ENCODE measurements around the gene SUPV3L1. TPM values are rescaled to one million over a fixed set of nuclear protein-coding genes. Genes with fewer than 3 reads are reported as not detected.

The SUPV3L1 gene
- total and polyA plus RNA-seq, 9 of the 15 experiments (the other 6 are each of a cell fraction or from before 2014, with no cell fraction given), result 45.2 to 156 (median 92.6) TPM

DNA sequence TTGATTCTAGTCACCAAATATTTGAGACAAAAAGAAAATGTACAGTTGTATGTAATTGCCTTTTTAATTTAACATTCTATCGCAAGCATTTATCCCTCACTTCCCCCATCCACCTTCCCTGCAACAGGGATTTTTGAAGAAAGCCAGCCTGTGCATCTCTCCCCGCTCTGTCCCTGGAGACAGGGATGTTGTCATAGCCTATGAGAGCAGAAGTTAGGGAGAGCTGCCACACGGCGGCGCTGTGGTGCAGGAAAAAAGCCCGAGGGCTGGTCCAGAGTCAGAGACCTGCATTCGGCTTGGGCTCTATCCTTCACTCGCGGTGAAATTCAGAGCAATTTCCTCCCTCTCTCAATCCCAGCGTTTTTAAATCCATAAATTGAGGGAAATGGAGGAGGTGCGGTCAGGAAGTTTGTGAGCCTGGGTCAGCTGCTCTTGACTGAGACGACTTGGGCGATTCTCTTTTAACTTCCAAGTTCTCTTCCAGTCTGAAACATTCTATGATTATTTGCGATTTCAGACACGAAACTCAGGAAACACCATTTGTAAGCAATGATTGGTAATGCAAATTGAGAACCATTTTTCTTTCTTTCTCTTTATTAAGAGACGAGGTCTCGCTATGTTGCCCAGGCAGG, 57.6 kb downstream of the SUPV3L1 start (continued):
- TF ChIP-seq REST (IDR thresholded peaks at IDR 0.05; ENCODE audit: borderline replicate concordance) (peak; percentile 96), REST (CRISPR knock-in tag; IDR thresholded peaks at IDR 0.05; ENCODE audit: low read depth) (no peak), ZNF766 (CRISPR knock-in tag; conservative IDR thresholded peaks at IDR 0.05) (no peak), CBFB (CRISPR knock-in tag; IDR thresholded peaks at IDR 0.05) (no peak), SMAD3 (CRISPR knock-in tag; conservative IDR thresholded peaks at IDR 0.05) (peak; percentile 70; the same call in 1 of the 2 replicates), LCOR (CRISPR knock-in tag; IDR thresholded peaks at IDR 0.05) (0 out of 2 replicates have a peak, but pooled peaks have one; percentile 27), ZNF316 (IDR thresholded peaks at IDR 0.05) (no peak), CC2D1A (IDR thresholded peaks at IDR 0.05) (peak; percentile 90), ZFP36 (IDR thresholded peaks at IDR 0.05; ENCODE audit: low read depth, low read length, partially characterized antibody) (peak; percentile 38), MYNN (IDR thresholded peaks at IDR 0.05) (peak; percentile 65; the same call in 1 of the 2 replicates), MYNN (CRISPR knock-in tag; IDR thresholded peaks at IDR 0.05) (no peak), ZNF253 (CRISPR knock-in tag; conservative IDR thresholded peaks at IDR 0.05) (no peak), TBP (optimal IDR thresholded peaks at IDR 0.05; ENCODE audit: low read depth, low read length) (peak; percentile 10), ZNF431 (CRISPR knock-in tag; IDR thresholded peaks at IDR 0.05) (no peak), ESRRA (IDR thresholded peaks at IDR 0.05; ENCODE audit: borderline replicate concordance, low read depth) (0 out of 2 replicates have a peak, but pooled peaks have one; percentile 18)
- TF ChIP-seq, protein P1, sequence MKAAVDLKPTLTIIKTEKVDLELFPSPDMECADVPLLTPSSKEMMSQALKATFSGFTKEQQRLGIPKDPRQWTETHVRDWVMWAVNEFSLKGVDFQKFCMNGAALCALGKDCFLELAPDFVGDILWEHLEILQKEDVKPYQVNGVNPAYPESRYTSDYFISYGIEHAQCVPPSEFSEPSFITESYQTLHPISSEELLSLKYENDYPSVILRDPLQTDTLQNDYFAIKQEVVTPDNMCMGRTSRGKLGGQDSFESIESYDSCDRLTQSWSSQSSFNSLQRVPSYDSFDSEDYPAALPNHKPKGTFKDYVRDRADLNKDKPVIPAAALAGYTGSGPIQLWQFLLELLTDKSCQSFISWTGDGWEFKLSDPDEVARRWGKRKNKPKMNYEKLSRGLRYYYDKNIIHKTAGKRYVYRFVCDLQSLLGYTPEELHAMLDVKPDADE (conservative IDR thresholded peaks at IDR 0.05; ENCODE audit: control insufficient read depth, low read depth, low read length), result no peak
- TF ChIP-seq, protein P2, sequence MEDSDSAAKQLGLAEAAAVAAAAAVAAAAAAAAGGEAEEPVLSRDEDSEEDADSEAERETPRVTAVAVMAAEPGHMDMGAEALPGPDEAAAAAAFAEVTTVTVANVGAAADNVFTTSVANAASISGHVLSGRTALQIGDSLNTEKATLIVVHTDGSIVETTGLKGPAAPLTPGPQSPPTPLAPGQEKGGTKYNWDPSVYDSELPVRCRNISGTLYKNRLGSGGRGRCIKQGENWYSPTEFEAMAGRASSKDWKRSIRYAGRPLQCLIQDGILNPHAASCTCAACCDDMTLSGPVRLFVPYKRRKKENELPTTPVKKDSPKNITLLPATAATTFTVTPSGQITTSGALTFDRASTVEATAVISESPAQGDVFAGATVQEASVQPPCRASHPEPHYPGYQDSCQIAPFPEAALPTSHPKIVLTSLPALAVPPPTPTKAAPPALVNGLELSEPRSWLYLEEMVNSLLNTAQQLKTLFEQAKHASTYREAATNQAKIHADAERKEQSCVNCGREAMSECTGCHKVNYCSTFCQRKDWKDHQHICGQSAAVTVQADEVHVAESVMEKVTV (CRISPR knock-in tag; IDR thresholded peaks at IDR 0.05), result peak; percentile 98
- TF ChIP-seq, protein P3, sequence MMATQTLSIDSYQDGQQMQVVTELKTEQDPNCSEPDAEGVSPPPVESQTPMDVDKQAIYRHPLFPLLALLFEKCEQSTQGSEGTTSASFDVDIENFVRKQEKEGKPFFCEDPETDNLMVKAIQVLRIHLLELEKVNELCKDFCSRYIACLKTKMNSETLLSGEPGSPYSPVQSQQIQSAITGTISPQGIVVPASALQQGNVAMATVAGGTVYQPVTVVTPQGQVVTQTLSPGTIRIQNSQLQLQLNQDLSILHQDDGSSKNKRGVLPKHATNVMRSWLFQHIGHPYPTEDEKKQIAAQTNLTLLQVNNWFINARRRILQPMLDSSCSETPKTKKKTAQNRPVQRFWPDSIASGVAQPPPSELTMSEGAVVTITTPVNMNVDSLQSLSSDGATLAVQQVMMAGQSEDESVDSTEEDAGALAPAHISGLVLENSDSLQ (IDR thresholded peaks at IDR 0.05), result no peak

Measured in K562 (cell line).